Loucy (cell line): ENCODE results near the gene KCNA10.

Source experiments
- H2AFZ ChIP-seq: fragments of 200-600 bp; sonication (generic); 2 replicates; pipeline ENCODE4 v1.6.0; 2016; ENCODE audit warnings: antibody characterized with exemption, mild to moderate bottlenecking, low read length, moderate library complexity
- H3F3A ChIP-seq: fragments of 200-600 bp; 2 replicates; pipeline ENCODE4 v1.6.0; 2016; ENCODE audit warnings: antibody characterized with exemption, low read depth, mild to moderate bottlenecking
- H3K27me3 ChIP-seq: fragments of 200-600 bp; sonication (generic); 2 replicates; pipeline ENCODE4 v1.6.1; 2014; ENCODE audit warnings: low read length, mild to moderate bottlenecking; ENCODE audit not compliant: insufficient read depth, poor library complexity, severe bottlenecking
- H3K36me3 ChIP-seq: fragments of 200-600 bp; sonication (generic); 2 replicates; pipeline ENCODE4 v1.6.1; 2016; ENCODE audit warnings: low read length; ENCODE audit not compliant: insufficient read depth
- H3K4me1 ChIP-seq: fragments of 200-600 bp; sonication (generic); 2 replicates; pipeline ENCODE4 v1.5.1; 2014; ENCODE audit warnings: low read length, mild to moderate bottlenecking; ENCODE audit not compliant: insufficient read depth, poor library complexity, severe bottlenecking
- H3K4me2 ChIP-seq: fragments of 200-600 bp; sonication (generic); 2 replicates; pipeline ENCODE4 v1.6.0; 2014; ENCODE audit warnings: antibody characterized with exemption, low read length, low read depth, mild to moderate bottlenecking; ENCODE audit not compliant: poor library complexity, severe bottlenecking
- H3K4me3 ChIP-seq: fragments of 200-600 bp; sonication (generic); 2 replicates; pipeline ENCODE4 v1.5.1; 2014; ENCODE audit warnings: low read length, mild to moderate bottlenecking, mixed read lengths; ENCODE audit not compliant: poor library complexity, severe bottlenecking
- H3K79me2 ChIP-seq: fragments of 200-600 bp; sonication (generic); 2 replicates; pipeline ENCODE4 v1.6.1; 2014; ENCODE audit warnings: low read length; ENCODE audit not compliant: insufficient read depth
- H3K9ac ChIP-seq: fragments of 200-600 bp; sonication (generic); 2 replicates; pipeline ENCODE4 v1.6.0; 2014; ENCODE audit warnings: mild to moderate bottlenecking, low read depth, low read length, moderate library complexity; ENCODE audit not compliant: poor library complexity, severe bottlenecking
- H3K9me2 ChIP-seq: fragments of 200-600 bp; sonication (generic); replicated peaks from 2 replicates; pipeline ENCODE4 v1.6.1; 2016; ENCODE audit warnings: low read depth, low read length, mixed read lengths
- H3K9me3 ChIP-seq: fragments of 200-600 bp; sonication (generic); 2 replicates; pipeline ENCODE4 v1.6.1; 2014; ENCODE audit warnings: mild to moderate bottlenecking, antibody characterized with exemption, low read length, low read depth; ENCODE audit not compliant: insufficient read depth
- H4K20me1 ChIP-seq: fragments of 200-600 bp; sonication (generic); 2 replicates; pipeline ENCODE4 v1.6.0; 2014; ENCODE audit warnings: antibody characterized with exemption, low read length, mild to moderate bottlenecking; ENCODE audit not compliant: insufficient read depth, poor library complexity, severe bottlenecking
- CTCF ChIP-seq: fragments of 200-600 bp; sonication (generic); conservative IDR thresholded peaks from 2 replicates; pipeline ENCODE4 v1.5.1; 2014; ENCODE audit warnings: mild to moderate bottlenecking, antibody characterized with exemption, low read length
- EZH2phosphoT487 ChIP-seq: fragments of 200-600 bp; IDR thresholded peaks from 2 replicates; pipeline ENCODE4 v1.6.1; 2018; ENCODE audit warnings: antibody characterized with exemption, mild to moderate bottlenecking, moderate library complexity, borderline replicate concordance

KCNA10 gene

GRCh38 chr1:110477967-110478640 is 40.9 kb downstream of the KCNA10 start:
- Histone ChIP-seq H2AFZ (no peak overlapping the region), H3K9me2 (no peaks in the 10 kb centered on the region), H4K20me1 (no peaks in the 10 kb centered on the region), H3K27me3 (no peaks in the 10 kb centered on the region), H3K4me3 (no peak overlapping the region), H3K4me2 (no peak overlapping the region), H3K9me3 (no peaks in the 10 kb centered on the region), H3K36me3 (no peaks in the 10 kb centered on the region), H3K79me2 (no peaks in the 10 kb centered on the region), H3K9ac (no peak overlapping the region), H3K4me1 (no peaks in the 10 kb centered on the region), H3F3A (no peaks in the 10 kb centered on the region)
- TF ChIP-seq EZH2phosphoT487 = no peak
- no peak; the same call in 1 of the 2 replicates for TF ChIP-seq CTCF

- H3K27me3 ChIP-seq = no peaks in the 10 kb centered on the region
- H3K36me3 ChIP-seq = no peaks in the 10 kb centered on the region
- H4K20me1 ChIP-seq = no peaks in the 10 kb centered on the region
- no peaks in the 10 kb centered on the region for H3K9me3 ChIP-seq
- H3K9ac ChIP-seq = no peak overlapping the region
- no peak overlapping the region for H2AFZ ChIP-seq
- H3K4me2 ChIP-seq = no peak overlapping the region
- no peaks in the 10 kb centered on the region for H3K4me1 ChIP-seq
- no peak overlapping the region for H3K4me3 ChIP-seq
- TF ChIP-seq EZH2phosphoT487 (no peak), CTCF (peak; percentile 64)
- no peaks in the 10 kb centered on the region for H3F3A ChIP-seq
- no peaks in the 10 kb centered on the region for H3K79me2 ChIP-seq
- no peaks in the 10 kb centered on the region for H3K9me2 ChIP-seq
These were observed 41.5 kb downstream of the KCNA10 start for GRCh38 chr1:110477445-110477957.

- no peaks in the 10 kb centered on the region for H4K20me1 ChIP-seq
- TF ChIP-seq CTCF = no peak
- TF ChIP-seq EZH2phosphoT487 = no peak
- no peak overlapping the region for H3K4me3 ChIP-seq
- H3K9me3 ChIP-seq = no peaks in the 10 kb centered on the region
- H3K36me3 ChIP-seq = no peaks in the 10 kb centered on the region
- no peaks in the 10 kb centered on the region for H3K79me2 ChIP-seq
- H3K4me2 ChIP-seq = no peak overlapping the region
- no peaks in the 10 kb centered on the region for H3K27me3 ChIP-seq
- H3K4me1 ChIP-seq = no peaks in the 10 kb centered on the region
- H3F3A ChIP-seq = no peaks in the 10 kb centered on the region
- no peak overlapping the region for H3K9ac ChIP-seq
- no peaks in the 10 kb centered on the region for H3K9me2 ChIP-seq
- no peak overlapping the region for H2AFZ ChIP-seq
These were observed 41.9 kb downstream of the KCNA10 start for GRCh38 chr1:110477041-110477440.
